ENCODE results near the gene NTRK3.

- TF ChIP-seq CTCF (IDR thresholded peaks at IDR 0.05 in 8 of 11, conservative IDR thresholded peaks at IDR 0.05 in 3 of 11) (no peak), POLR2A (IDR thresholded peaks at IDR 0.05) (no peak), POLR2AphosphoS5 (IDR thresholded peaks at IDR 0.05) (no peak)
These were observed 4.1 kb downstream of the NTRK3 start for GRCh38 chr15:88252441-88252840.
